Measurements from ENCODE around the gene URGCP. TPM values are rescaled to one million over a fixed set of nuclear protein-coding genes. Genes with fewer than 3 reads are reported as not detected.

URGCP gene
- total and polyA plus RNA-seq, 10 of the 15 experiments (the other 5 are each of a cell fraction or from before 2014, with no cell fraction given) = 2.0 to 29.7 (median 17.5) TPM

GRCh38 chr7:43844257-43844656 lies 62.1 kb downstream of the URGCP start:
- no peaks in the 10 kb centered on the region; the same call in 2 of the 3 replicates for H3K9me3 ChIP-seq (replicated peaks; ENCODE audit: control insufficient read depth, insufficient read depth, low read length)
- ChIA-PET SMC1A (ENCODE audit: uncharacterized antibody, unreplicated experiment) (interaction anchor here (0.7 to 1.9 kb wide), 2 partner anchors 262 to 272 kb away, joined by 4 to 6 read pairs; partner anchors contain the start of gene STK17A), POLR2A (no interaction called here), CTCF (interaction anchor here (0.6 to 2.7 kb wide), 4 partner anchors 145 to 343 kb away, joined by 3 to 8 read pairs (median 4); partner anchors contain the start of gene STK17A), RAD21 (ENCODE audit: unreplicated experiment) (interaction anchor here (1.4 to 5.6 kb wide), 2 partner anchors 144 to 262 kb away, joined by 4 to 33 read pairs; partner anchors contain the start of gene STK17A)
- no peak overlapping the region for H2AFZ ChIP-seq (ENCODE audit: control insufficient read depth, low read depth, low read length)
- H3K4me1 ChIP-seq (ENCODE audit: control insufficient read depth, insufficient read depth, low read length) = no peaks in the 10 kb centered on the region
- H3K79me2 ChIP-seq (ENCODE audit: control insufficient read depth, insufficient read depth, low read length) = no peaks in the 10 kb centered on the region
- ATAC-seq (no peak), FAIRE-seq (no peak), DNase-seq (ENCODE audit: low read depth, low spot score) (no peak)
- no peaks in the 10 kb centered on the region for H4K20me1 ChIP-seq (ENCODE audit: control insufficient read depth, insufficient read depth)
- no peak overlapping the region for H3K9ac ChIP-seq (ENCODE audit: control insufficient read depth, insufficient read depth, low read length)
- H3K4me3 ChIP-seq = no peak overlapping the region
- intact Hi-C loops (cut with micrococcal nuclease; ENCODE audit: unreplicated experiment) = no loop called here
- TF ChIP-seq ZBTB33 (IDR thresholded peaks at IDR 0.05) = no peak
- no peak for TF ChIP-seq DPF2 (IDR thresholded peaks at IDR 0.05)
- no peak for TF ChIP-seq HDAC6 (IDR thresholded peaks at IDR 0.05; ENCODE audit: unreplicated experiment)
- no peak for TF ChIP-seq CBFB (IDR thresholded peaks at IDR 0.05; ENCODE audit: low read depth)
- TF ChIP-seq RAD51 (IDR thresholded peaks at IDR 0.05) = no peak
- TF ChIP-seq IKZF1 (conservative IDR thresholded peaks at IDR 0.05) = no peak
- TF ChIP-seq YBX1 (IDR thresholded peaks at IDR 0.05) = no peak
- TF ChIP-seq KLF5 (IDR thresholded peaks at IDR 0.05; ENCODE audit: partially characterized antibody) = no peak
- TF ChIP-seq MLLT1 (IDR thresholded peaks at IDR 0.05) = no peak
- TF ChIP-seq IRF5 (IDR thresholded peaks at IDR 0.05; ENCODE audit: borderline replicate concordance) = no peak
- no peak for TF ChIP-seq KDM1A (IDR thresholded peaks at IDR 0.05; ENCODE audit: borderline replicate concordance)
- no peak for TF ChIP-seq ZBTB40 (IDR thresholded peaks at IDR 0.05; ENCODE audit: borderline replicate concordance)
- TF ChIP-seq BCL11A (IDR thresholded peaks at IDR 0.05; ENCODE audit: low read depth, low read length) = no peak
- no peak for TF ChIP-seq RB1 (IDR thresholded peaks at IDR 0.05; ENCODE audit: borderline replicate concordance)
- TF ChIP-seq SRF (IDR thresholded peaks at IDR 0.05; ENCODE audit: low read depth in 2 of 2, low read length in 2 of 2) = no peak
- in situ Hi-C loops (cut with MboI) = loop anchor here (25.0 kb wide), 1 partner anchor 1907 kb away; no protein-coding TSS in a partner anchor
- no peaks in the 10 kb centered on the region for H3K36me3 ChIP-seq (ENCODE audit: control insufficient read depth in 2 of 2, insufficient read depth in 2 of 2, low read length in 1 of 2)
- H3K27ac ChIP-seq (ENCODE audit: control insufficient read depth, insufficient read depth) = no peak overlapping the region
- no peak overlapping the region for H3K4me2 ChIP-seq (ENCODE audit: control insufficient read depth, insufficient read depth)
- BruUV-seq (replicated peaks) = no TSS peak
- 3% methylated on average over 2 of the region's 2 CpGs for WGBS (ENCODE audit: insufficient coverage, insufficient replicate concordance, low lambda C conversion rate, missing lambda C conversion rate)
- H3K27me3 ChIP-seq (replicated peaks in 1 of 2; ENCODE audit: control insufficient read depth in 2 of 2, insufficient read depth in 2 of 2, low read length in 1 of 2) = no peaks in the 10 kb centered on the region
